ENCODE measurements around the gene CEBPG. TPM values are rescaled to one million over a fixed set of nuclear protein-coding genes. Genes with fewer than 3 reads are reported as not detected.

CEBPG gene
- total RNA-seq, 2 experiments from 2014 or later: 15.5 TPM

DNA sequence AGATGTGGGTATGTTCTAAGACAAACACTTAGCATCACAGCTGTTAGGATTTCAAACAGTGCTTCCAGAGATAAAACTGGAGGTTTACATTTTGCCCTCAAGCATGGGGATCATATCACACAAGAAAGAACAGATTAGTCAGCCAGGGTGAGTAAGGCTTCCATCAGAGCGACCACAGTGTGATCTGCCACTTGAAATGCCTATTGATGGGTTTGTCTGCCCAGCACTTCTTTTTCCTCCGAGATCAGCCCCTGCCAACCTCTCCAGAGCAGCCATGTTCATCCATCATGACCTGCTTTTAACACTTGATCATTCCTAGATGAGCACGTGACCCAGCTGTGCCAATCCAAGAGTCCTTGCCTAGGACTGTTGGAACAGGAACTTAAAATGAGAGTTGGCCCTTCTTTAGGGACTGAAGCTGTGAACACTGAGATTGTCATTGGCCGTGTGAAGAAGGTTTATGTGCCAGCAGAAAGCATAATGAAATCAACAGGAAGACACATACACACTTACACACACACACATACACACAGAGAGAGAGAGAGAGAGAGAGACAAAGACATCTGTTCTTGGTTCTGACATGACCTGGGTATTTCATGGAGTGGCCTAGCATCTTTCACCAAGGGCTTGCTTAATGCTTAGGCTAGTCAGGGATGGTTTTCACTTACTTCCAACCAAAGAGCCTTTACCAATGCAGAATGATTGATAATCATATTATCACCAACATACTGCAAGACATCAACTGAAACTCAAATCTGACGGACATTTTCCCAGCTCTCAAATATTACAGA, 5.2 kb upstream of the CEBPG start:
- DNase-seq (no peak), ATAC-seq (ENCODE audit: poor library complexity) (no peak)
- Mint-ChIP-seq H3K4me3 (no peak overlapping the region), H3K27ac (no peak overlapping the region), H3K4me1 (ENCODE audit: low read depth) (peaks cover 5% of the 10 kb centered on the region), H3K36me3 (ENCODE audit: low read depth) (no peaks in the 10 kb centered on the region), H3K27me3 (peaks cover 6% of the 10 kb centered on the region), H3K9me3 (no peaks in the 10 kb centered on the region)
- H3K4me1 ChIP-seq (ENCODE audit: insufficient read depth, low read length): peaks cover 15% of the 10 kb centered on the region
- peaks cover 0 to 3% of the 10 kb centered on the region in 2 experiments for H3K27me3 ChIP-seq (ENCODE audit: control insufficient read depth in 1 of 2, insufficient read depth in 2 of 2, low read length in 2 of 2)
- intact Hi-C loops (cut with DNase I, micrococcal nuclease): loop anchor here in 1 of 2 experiments (5.0 kb wide), 1 partner anchor 286 kb away; the partner anchor contains the start of gene GPATCH1
- TF ChIP-seq, protein P1, sequence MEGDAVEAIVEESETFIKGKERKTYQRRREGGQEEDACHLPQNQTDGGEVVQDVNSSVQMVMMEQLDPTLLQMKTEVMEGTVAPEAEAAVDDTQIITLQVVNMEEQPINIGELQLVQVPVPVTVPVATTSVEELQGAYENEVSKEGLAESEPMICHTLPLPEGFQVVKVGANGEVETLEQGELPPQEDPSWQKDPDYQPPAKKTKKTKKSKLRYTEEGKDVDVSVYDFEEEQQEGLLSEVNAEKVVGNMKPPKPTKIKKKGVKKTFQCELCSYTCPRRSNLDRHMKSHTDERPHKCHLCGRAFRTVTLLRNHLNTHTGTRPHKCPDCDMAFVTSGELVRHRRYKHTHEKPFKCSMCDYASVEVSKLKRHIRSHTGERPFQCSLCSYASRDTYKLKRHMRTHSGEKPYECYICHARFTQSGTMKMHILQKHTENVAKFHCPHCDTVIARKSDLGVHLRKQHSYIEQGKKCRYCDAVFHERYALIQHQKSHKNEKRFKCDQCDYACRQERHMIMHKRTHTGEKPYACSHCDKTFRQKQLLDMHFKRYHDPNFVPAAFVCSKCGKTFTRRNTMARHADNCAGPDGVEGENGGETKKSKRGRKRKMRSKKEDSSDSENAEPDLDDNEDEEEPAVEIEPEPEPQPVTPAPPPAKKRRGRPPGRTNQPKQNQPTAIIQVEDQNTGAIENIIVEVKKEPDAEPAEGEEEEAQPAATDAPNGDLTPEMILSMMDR (IDR thresholded peaks at IDR 0.05): no peak
- no peak overlapping the region for H3K4me3 ChIP-seq (ENCODE audit: low read length)
- no peaks in the 10 kb centered on the region for H3K36me3 ChIP-seq (ENCODE audit: insufficient read depth, low read length)
- H3K9me3 ChIP-seq (ENCODE audit: control insufficient read depth in 1 of 2, insufficient read depth in 1 of 2, low read length in 2 of 2): no peaks in the 10 kb centered on the region
- ChIA-PET CTCF (no interaction called here), POLR2A (no interaction called here)
- no peak overlapping the region for H3K27ac ChIP-seq (ENCODE audit: low read depth in 1 of 2, low read length in 2 of 2)

DNA sequence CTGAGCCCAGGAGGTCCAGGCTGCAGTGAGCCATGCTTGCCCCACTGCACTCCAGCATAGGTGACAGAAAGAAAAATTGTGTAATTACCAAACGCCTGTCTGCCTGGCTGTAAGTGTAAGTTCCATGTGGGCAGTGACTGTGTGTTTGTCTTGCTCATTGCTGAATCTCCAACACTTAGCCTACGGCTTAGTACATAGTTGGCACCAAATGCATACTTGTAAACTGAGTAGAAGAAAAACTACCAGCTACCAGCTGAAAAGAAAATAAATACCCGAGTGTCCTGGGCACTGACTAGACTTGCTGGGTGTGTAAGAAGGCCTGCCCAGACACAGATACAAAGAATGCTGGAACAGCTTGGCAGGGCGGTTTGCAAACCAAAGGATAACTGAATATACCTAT, 2.7 kb upstream of the CEBPG start:
- ATAC-seq (ENCODE audit: poor library complexity): no peak
- ChIA-PET POLR2A (no interaction called here), CTCF (no interaction called here)
- Histone ChIP-seq H3K27me3 (ENCODE audit: control insufficient read depth in 1 of 2, insufficient read depth in 2 of 2, low read length in 2 of 2) (no peaks in the 10 kb centered on the region), H3K9me3 (ENCODE audit: control insufficient read depth in 1 of 2, insufficient read depth in 1 of 2, low read length in 2 of 2) (no peaks in the 10 kb centered on the region), H3K4me1 (ENCODE audit: insufficient read depth, low read length) (peaks cover 31% of the 10 kb centered on the region), H3K36me3 (ENCODE audit: insufficient read depth, low read length) (no peaks in the 10 kb centered on the region), H3K4me3 (ENCODE audit: low read length) (no peak overlapping the region), H3K27ac (ENCODE audit: low read depth in 1 of 2, low read length in 2 of 2) (no peak overlapping the region)
- intact Hi-C loops (cut with DNase I, micrococcal nuclease): loop anchor here in 1 of 2 experiments (5.0 to 10.0 kb wide), 5 partner anchors 68 to 966 kb away; partner anchors contain the start of genes CEBPA, CEP89, DPY19L3 and FAAP24
- Mint-ChIP-seq H3K36me3 (ENCODE audit: low read depth) (no peaks in the 10 kb centered on the region), H3K27me3 (no peaks in the 10 kb centered on the region), H3K4me3 (peak overlapping the region; percentile 32), H3K9me3 (no peaks in the 10 kb centered on the region), H3K4me1 (ENCODE audit: low read depth) (peaks cover 22% of the 10 kb centered on the region), H3K27ac (no peak overlapping the region)
- DNase-seq: no peak
- TF ChIP-seq, protein P1 (IDR thresholded peaks at IDR 0.05): no peak

DNA sequence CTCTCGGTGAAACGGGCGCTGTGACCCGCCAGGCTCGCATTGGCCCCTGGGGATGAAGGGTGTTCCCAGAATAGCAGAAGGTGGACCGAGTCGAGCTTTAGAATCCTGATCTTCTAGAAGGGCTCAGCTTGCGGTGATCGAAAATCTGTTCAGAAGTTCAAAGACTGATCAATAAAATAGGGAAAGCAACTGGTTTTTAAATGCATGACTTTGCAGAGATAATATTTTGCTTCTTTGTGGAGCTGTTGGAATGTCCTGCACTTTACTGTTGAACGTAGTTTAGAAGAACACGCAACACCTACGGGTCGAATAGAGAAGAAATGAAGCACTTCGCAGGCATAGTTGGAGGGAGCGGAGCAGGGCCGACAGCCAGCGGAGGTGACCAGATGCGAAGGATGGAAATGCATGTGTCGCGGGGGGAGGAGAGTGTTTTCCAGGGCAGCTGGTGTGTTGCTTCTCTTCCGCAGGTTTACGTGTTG, 766 bp downstream of the CEBPG start:
- DNase-seq (peak in 3 of 14 experiments; percentile 12 to 67 (median 34)), ATAC-seq (ENCODE audit: poor library complexity) (no peak)
- intact Hi-C loops (cut with DNase I, micrococcal nuclease): loop anchor here in 1 of 2 experiments (2.0 to 10.0 kb wide), 6 partner anchors 72 to 969 kb away; partner anchors contain the start of genes CEBPA, CEP89, DPY19L3 and FAAP24
- H3K9me3 ChIP-seq (ENCODE audit: control insufficient read depth in 1 of 2, insufficient read depth in 1 of 2, low read length in 2 of 2): no peaks in the 10 kb centered on the region
- H3K27me3 ChIP-seq (ENCODE audit: control insufficient read depth in 1 of 2, insufficient read depth in 2 of 2, low read length in 2 of 2): no peaks in the 10 kb centered on the region
- ChIA-PET CTCF (interaction anchor here (1.0 to 2.0 kb wide), 5 partner anchors 9 to 197 kb away, joined by 3 to 8 read pairs (median 5); partner anchors contain the start of gene CEBPA), POLR2A (interaction anchor here (0.9 to 3.8 kb wide), 11 partner anchors 8 to 760 kb away, joined by 3 to 42 read pairs (median 5); partner anchors contain the start of genes CEBPA and GPATCH1)
- peaks cover 55% of the 10 kb centered on the region for H3K4me1 Mint-ChIP-seq (ENCODE audit: low read depth)
- peak overlapping the region; percentile 80 for H3K4me3 Mint-ChIP-seq
- H3K36me3 ChIP-seq (ENCODE audit: insufficient read depth, low read length): peaks cover 4% of the 10 kb centered on the region
- H3K9me3 Mint-ChIP-seq: no peaks in the 10 kb centered on the region
- peaks cover 40% of the 10 kb centered on the region for H3K4me1 ChIP-seq (ENCODE audit: insufficient read depth, low read length)
- no peak overlapping the region for H3K27ac ChIP-seq (ENCODE audit: low read depth in 1 of 2, low read length in 2 of 2)
- peaks cover 8% of the 10 kb centered on the region for H3K36me3 Mint-ChIP-seq (ENCODE audit: low read depth)
- H3K27me3 Mint-ChIP-seq: no peaks in the 10 kb centered on the region
- H3K27ac Mint-ChIP-seq: peak overlapping the region; percentile 65
- TF ChIP-seq, protein P1 (IDR thresholded peaks at IDR 0.05): peak; percentile 32
- peak overlapping the region; percentile 97 for H3K4me3 ChIP-seq (ENCODE audit: low read length)

Data from CD4-positive, alpha-beta T cell (primary cell).